Rectal smooth muscle tissue (tissue), 1 donor: Measurements from ENCODE around the gene ELOVL3.
"Not testable (repeated sequence)": the region's sequence is repeated elsewhere in the genome, so short reads cannot be mapped to it uniquely, and the experiment has no call there.

Experiments used
- H3K27ac ChIP-seq: one replicate; pipeline ENCODE4 v1.7.0; 2013; ENCODE audit warnings: low read depth, low read length, inconsistent platforms
- H3K27me3 ChIP-seq: one replicate; pipeline ENCODE4 v1.7.0; 2013; ENCODE audit warnings: low read length; ENCODE audit not compliant: control insufficient read depth, insufficient read depth
- H3K36me3 ChIP-seq: one replicate; pipeline ENCODE4 v1.7.0; 2013; ENCODE audit warnings: low read length; ENCODE audit not compliant: control insufficient read depth, insufficient read depth
- H3K4me1 ChIP-seq: one replicate; pipeline ENCODE4 v1.7.0; 2013; ENCODE audit warnings: low read length; ENCODE audit not compliant: control insufficient read depth, insufficient read depth
- H3K4me3 ChIP-seq: one replicate; pipeline ENCODE4 v1.7.0; 2013; ENCODE audit warnings: low read length
- H3K9ac ChIP-seq: one replicate; pipeline ENCODE4 v1.7.0; 2013; ENCODE audit warnings: low read length

The ELOVL3 gene

DNA sequence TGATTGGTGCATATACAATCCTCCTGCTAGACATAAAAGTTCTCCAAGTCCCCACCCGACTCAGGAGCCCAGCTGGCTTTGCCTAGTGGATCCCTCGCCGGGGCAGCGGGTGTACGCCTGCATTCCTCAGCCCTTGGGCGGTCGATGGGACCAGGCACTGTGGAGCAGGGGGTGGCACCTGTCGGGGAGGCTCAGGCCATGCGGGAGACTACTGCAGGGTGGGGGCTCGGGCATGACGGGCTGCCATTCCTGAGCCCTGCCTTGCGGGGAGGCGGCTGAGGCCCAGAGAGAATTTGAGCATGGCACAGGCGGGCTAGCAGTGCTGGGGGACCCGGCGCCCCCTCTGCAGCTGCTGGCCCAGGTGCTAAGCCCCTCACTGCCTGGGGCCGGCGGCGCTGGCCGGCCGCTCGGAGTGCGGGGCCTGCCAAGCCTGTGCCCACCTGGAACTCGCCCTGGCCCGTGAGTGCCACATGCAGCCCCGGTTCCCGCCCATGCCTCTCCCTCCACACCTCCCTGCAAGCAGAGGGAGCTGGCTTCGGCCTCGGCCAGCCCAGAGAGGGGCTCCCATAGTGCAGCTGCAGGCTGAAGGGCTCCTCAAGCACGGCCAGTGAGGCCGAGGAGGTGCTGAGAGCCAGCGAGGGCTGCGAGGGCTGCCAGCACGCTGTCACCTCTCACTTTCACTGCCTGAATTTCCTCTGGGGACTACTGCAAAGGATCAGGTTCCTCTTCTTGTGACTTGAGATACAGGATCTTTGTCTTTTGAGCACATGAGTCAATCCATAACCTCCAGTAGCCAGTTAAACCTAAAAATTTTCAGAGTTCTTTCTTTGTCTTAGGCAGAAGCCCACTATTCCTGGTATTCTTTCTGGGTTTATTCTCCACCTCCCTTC, 25.1 kb upstream of the ELOVL3 start:
- no peaks in the 10 kb centered on the region for H3K4me1 ChIP-seq
- H3K9ac ChIP-seq: no peak overlapping the region
- H3K36me3 ChIP-seq: no peaks in the 10 kb centered on the region
- no peak overlapping the region for H3K4me3 ChIP-seq
- no peak overlapping the region for H3K27ac ChIP-seq
- no peaks in the 10 kb centered on the region for H3K27me3 ChIP-seq

DNA sequence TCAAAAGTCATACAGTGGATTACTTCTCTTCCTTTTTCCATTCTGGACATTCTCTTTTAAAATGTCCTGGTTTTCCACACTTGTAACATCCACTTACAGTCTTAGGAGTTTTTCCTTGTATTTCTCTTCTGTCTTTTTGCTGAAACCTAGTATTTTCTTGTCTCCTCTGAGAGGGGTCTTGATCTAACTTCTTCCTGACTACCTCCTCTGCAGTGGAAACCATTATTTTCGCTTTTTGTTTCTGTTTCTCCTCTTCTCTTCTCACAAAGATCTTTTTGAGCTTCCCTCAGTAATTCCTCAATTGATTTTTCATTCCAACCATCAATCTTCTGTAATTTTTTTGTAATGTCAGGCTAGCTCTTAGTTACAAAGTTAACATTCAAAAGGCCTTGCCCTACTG, 23.7 kb upstream of the ELOVL3 start:
- no peak overlapping the region for H3K27ac ChIP-seq
- no peak overlapping the region for H3K4me3 ChIP-seq
- no peaks in the 10 kb centered on the region for H3K36me3 ChIP-seq
- no peak overlapping the region for H3K9ac ChIP-seq
- no peaks in the 10 kb centered on the region for H3K4me1 ChIP-seq
- no peaks in the 10 kb centered on the region for H3K27me3 ChIP-seq

DNA sequence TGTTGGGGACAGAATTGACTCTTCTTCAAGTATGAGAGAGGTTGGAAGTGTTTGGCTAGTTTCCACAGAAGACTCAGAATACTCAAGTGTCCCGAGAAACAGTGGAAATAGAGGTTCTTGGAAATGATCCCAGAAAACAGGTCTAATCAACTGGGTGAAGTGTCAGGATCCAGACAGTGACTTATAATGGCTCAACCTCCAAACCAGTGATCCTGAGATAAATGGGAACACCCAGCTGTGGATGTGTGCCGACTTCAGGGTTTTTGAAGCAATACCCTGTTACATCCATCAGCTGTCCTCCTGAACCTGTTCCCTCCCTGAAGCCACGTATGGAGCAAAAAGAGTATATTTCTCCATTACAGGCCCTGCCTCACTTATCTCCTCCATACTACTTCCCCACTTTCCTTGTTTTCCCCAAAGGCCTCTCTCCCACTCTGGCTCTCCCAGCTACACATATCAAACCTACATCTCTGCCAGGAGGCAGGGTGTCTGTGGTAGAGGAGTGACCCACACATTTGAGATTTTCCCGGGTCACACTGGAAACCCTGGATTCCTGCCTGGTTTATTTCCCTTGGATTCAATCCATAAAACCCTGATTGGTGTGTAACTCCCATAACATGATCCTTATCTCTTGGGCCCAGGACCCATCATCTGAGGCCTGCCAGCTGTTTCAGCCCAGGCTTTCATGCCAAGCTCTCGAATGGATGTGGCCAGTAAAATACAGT, 17.6 kb upstream of the ELOVL3 start:
- Histone ChIP-seq H3K4me3 (no peak overlapping the region), H3K4me1 (no peaks in the 10 kb centered on the region), H3K36me3 (no peaks in the 10 kb centered on the region), H3K9ac (no peak overlapping the region), H3K27me3 (no peaks in the 10 kb centered on the region), H3K27ac (no peak overlapping the region)

DNA sequence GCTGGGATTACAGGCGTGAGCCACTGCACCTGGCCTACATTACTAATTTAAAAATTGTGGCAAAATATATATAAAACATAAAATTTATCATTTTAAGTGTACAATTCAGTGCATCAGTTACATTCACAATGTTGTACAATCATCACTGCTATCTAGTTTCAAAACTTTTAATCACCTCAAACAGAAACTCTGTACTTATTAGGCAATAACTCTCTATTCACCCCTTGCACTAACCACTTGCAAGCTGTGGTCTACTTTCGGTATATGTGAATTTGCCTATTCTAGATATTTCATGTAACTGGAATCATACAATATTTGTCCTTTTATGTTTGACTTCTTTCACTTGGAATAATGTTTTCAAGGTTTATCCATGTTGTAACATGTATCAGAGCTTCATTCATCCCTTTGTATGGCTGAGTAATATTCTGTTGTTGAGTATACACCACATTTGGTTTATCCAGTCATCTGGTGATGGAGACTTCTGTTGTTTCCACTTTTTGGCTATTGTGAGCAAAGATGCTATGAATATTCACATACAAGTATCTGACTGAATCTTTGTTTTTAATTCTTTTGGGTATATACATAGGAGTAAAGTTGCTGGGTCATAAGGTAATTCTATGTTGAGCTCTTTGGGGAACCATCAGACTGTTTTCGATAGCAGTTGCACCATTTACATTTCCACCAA, 14.3 kb upstream of the ELOVL3 start:
- Histone ChIP-seq H3K4me1 (no peaks in the 10 kb centered on the region), H3K4me3 (no peak overlapping the region), H3K36me3 (no peaks in the 10 kb centered on the region), H3K27ac (no peak overlapping the region), H3K9ac (no peak overlapping the region), H3K27me3 (no peaks in the 10 kb centered on the region)

DNA sequence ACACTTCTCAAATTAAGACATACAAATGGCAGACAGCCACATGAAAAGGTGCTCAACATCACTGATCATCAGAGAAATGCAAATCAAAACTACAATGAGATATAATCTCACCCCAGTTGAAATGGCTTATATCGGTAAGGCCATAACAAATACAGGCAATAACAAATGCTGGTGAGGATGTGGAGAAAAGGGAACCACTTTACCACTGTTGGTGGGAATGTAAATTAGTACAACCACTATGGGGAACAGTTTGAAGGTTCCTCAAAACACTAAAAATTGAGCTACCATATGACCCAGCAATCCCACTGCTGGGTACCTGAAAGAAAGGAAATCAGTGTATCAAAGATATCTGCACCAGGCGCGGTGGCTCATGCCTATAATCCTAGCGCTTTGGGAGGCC, 12.5 kb upstream of the ELOVL3 start:
- not testable (repeated sequence) for H3K27ac ChIP-seq, H3K4me3 ChIP-seq, H3K4me1 ChIP-seq

DNA sequence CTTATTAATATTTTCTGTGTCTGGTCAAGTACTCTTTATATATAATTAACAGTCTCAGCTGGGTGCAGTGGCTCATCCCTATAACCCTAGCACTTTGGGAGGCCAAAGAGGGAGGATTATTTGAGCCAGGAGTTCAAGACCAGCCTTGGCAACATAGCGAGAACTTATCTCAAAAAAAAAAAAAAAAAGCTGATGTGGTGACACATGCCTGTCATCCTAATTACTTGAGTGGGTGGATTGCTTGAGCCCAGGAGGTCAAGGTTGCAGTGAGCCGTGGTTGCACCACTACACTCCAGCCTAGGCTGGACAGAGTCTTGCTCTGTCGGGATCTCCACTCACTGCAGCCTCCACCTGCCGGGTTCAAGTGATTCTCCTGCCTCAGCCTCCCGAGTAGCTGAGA, 6.7 kb upstream of the ELOVL3 start:
- Histone ChIP-seq H3K4me3 (no peak overlapping the region), H3K36me3 (no peaks in the 10 kb centered on the region), H3K27me3 (no peaks in the 10 kb centered on the region), H3K27ac (no peak overlapping the region), H3K4me1 (no peaks in the 10 kb centered on the region), H3K9ac (no peak overlapping the region)

More for the DNA sequence above, 12.5 kb upstream of the ELOVL3 start:
- not testable (repeated sequence) for H3K9ac ChIP-seq, H3K36me3 ChIP-seq, H3K27me3 ChIP-seq

DNA sequence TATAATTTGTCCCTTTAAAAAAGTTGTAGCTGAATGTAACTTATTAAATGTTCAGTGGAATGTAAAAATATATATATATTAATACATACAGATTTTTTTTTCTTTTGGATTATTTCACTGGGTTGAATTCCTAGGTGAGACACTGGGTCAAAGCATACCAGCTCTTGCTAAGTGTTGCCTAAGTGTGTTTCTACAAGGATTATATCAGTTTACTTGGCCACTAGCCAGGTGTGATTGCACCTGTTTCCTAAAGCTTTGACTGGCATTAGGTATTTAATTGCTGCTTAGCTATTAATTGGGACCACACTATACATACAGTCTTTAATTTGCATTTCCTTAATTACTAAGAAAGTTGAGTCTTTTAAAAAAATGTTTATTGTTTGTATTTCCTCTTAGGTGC, 5.5 kb upstream of the ELOVL3 start:
- no peaks in the 10 kb centered on the region for H3K36me3 ChIP-seq
- H3K27me3 ChIP-seq: no peaks in the 10 kb centered on the region
- no peak overlapping the region for H3K4me3 ChIP-seq
- peaks cover under 1% of the 10 kb centered on the region for H3K4me1 ChIP-seq
- H3K27ac ChIP-seq: no peak overlapping the region
- no peak overlapping the region for H3K9ac ChIP-seq

DNA sequence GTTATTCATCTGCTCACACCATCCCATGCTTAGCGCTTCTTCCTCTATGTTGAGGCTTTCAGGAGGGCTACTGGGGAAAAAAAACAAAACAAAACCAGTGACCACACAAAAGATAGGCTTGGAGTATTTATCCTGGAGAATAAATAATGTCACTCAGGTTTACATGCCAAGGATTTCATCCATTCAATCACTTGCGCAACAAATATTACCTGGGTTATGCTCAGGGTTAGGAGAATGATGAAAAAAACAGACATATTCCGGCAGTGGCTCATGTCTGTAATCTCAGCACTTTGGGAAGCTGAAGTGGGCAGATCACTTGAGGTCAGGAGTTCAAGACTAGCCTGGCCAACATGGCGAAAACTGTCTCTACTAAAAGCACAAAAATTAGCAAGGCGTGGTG, 3.3 kb upstream of the ELOVL3 start:
- no peaks in the 10 kb centered on the region for H3K36me3 ChIP-seq
- no peak overlapping the region for H3K4me3 ChIP-seq
- H3K27me3 ChIP-seq: no peaks in the 10 kb centered on the region
- H3K27ac ChIP-seq: no peak overlapping the region
- peaks cover 7% of the 10 kb centered on the region for H3K4me1 ChIP-seq
- no peak overlapping the region for H3K9ac ChIP-seq

DNA sequence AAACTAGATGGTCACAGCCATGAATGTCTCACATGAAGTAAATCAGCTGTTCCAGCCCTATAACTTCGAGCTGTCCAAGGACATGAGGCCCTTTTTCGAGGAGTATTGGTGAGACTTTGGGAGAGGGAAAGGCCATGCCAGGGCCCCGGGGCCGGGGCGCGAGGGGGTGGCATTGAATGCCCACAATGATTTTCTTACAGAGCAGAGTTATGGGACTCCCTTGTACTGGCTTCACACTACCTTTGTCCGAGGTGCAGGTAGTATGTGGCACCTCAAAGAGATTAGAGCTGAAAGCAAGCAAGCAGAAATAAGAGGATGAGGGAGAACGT, 407 bp downstream of the ELOVL3 start:
- H3K4me1 ChIP-seq: peaks cover 7% of the 10 kb centered on the region
- H3K27me3 ChIP-seq: peaks cover 20% of the 10 kb centered on the region
- peak overlapping the region; percentile 60 for H3K4me3 ChIP-seq
- H3K36me3 ChIP-seq: no peaks in the 10 kb centered on the region
- H3K27ac ChIP-seq: no peak overlapping the region
- H3K9ac ChIP-seq: no peak overlapping the region

DNA sequence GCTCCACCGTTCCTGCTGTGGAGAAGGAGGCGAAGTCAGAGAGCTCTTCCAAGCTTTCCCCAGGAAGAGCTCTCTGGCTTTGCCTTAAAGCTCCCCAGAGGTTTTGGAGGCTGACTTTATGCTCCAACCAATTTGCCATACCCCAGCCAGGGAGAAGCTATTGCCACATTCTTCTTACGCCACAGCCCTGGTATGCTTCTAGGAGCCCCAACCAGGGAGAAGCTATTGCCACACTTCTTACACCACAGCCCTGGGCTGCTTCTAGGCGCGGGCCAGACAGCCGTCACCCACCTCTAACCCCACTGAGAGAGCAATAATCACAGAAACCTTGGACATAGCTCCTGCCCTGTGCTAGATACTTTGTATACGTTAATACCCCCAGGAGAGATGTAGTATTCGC, 951 bp downstream of the ELOVL3 start:
- H3K4me3 ChIP-seq: no peak overlapping the region
- no peak overlapping the region for H3K9ac ChIP-seq
- H3K36me3 ChIP-seq: no peaks in the 10 kb centered on the region
- H3K27ac ChIP-seq: no peak overlapping the region
- H3K4me1 ChIP-seq: peaks cover 7% of the 10 kb centered on the region
- peaks cover 25% of the 10 kb centered on the region for H3K27me3 ChIP-seq

DNA sequence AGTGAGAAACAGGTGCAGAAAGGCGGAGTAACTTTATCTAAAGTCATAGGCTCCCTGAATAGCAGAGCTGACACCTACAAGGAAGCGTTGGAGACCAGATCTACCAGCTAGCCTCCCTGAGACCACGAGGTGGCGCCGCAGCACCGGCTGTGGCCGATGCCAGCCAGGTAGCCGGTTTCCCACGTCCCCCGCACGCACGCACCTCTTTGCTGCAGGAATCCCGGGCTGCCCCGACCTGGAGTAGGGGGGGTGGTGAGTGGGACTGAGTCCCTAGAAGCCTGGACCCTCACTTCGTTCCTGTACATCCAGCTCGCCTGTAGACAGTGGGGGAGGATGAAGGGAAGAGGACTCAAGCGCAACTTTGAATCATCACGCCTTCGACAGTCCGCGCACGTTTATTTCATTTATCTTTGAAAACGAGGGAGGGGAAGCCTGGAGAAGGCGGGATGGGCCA, 3.7 kb downstream of the ELOVL3 start:
- Histone ChIP-seq H3K4me3 (peak overlapping the region; percentile 58), H3K4me1 (peaks cover 7% of the 10 kb centered on the region), H3K27me3 (peaks cover 37% of the 10 kb centered on the region), H3K36me3 (no peaks in the 10 kb centered on the region), H3K27ac (no peak overlapping the region), H3K9ac (no peak overlapping the region)

DNA sequence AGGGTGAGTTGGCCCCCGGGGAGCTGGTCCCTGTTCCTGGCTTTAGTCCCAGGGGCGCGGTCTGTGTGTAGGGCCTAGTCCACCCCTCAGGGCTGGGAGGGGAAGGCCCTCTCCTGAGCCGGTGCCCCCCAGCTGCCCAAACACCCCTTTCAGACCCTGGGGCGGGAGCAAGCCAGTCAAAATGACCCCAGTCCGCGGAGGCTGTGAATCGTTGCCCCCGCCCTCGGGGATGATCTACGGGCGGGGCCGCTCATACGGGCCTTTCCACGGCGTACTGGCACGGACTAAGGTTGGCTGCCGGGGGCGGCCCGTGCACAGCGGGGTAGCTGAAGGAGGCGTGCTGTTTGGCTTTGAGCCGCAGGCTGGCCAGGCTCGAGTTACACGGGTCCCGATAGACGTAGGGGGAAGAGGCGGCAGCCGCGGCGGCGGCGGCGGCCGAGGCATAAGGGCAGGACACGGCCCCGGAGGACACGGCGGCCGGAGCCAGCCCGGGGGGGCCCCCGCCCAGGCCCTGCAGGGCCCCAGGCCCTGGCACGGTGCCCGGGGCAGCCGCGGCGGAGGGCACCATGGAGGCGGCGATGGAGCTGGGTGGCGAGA, 4.3 kb downstream of the ELOVL3 start:
- Histone ChIP-seq H3K9ac (no peak overlapping the region), H3K4me3 (peak overlapping the region; percentile 58), H3K27ac (no peak overlapping the region), H3K4me1 (peaks cover 7% of the 10 kb centered on the region), H3K27me3 (peaks cover 37% of the 10 kb centered on the region), H3K36me3 (no peaks in the 10 kb centered on the region)
